Esophagus muscularis mucosa (tissue), 4 donors: ENCODE data around the gene FA2H. TPM values are rescaled to one million over a fixed set of nuclear protein-coding genes. Genes with fewer than 3 reads are reported as not detected.

Experiments used
- DNase-seq: peaks from one replicate; pipeline ENCODE4 v3.0.0-alpha.2; 2017; ENCODE audit errors: extremely low spot score
- H3K27ac ChIP-seq, 4 donors: fragments of 200-600 bp; sonication (generic); replicated peaks in 1 of 4; 1 replicate in 3 of 4; 2 replicates in 1 of 4; pipeline ENCODE4 v1.5.1; 2016 to 2019; ENCODE audit warnings: mild to moderate bottlenecking in 1 of 4
- H3K27me3 ChIP-seq, 4 donors: fragments of 200-600 bp; sonication (generic); one replicate each; pipeline versions ENCODE4 v1.5.1 to v1.6.0; 2016 to 2019
- H3K36me3 ChIP-seq, 4 donors: fragments of 200-600 bp; sonication (generic); one replicate each; pipeline ENCODE4 v1.5.1; 2016 to 2019
- H3K4me1 ChIP-seq, 4 donors: fragments of 200-600 bp; sonication (generic); one replicate each; pipeline ENCODE4 v1.5.1; 2016 to 2019
- H3K4me3 ChIP-seq, 4 donors: fragments of 200-600 bp; sonication (generic); 1 replicate in 2 of 4; 2 replicates in 2 of 4; pipeline ENCODE4 v1.5.1; 2016 to 2019; ENCODE audit warnings: mild to moderate bottlenecking in 4 of 4, moderate library complexity in 1 of 4
- H3K9me3 ChIP-seq, 4 donors: fragments of 200-600 bp; sonication (generic); 1 replicate in 3 of 4; 2 replicates in 1 of 4; pipeline ENCODE4 v1.5.1; 2016 to 2019
- EP300 ChIP-seq: sonication (generic); formaldehyde crosslinking; IDR thresholded peaks from one replicate; pipeline ENCODE4 v1.6.1; 2017; ENCODE audit warnings: antibody characterized with exemption
- POLR2A ChIP-seq: fragments of 450-650 bp; IDR thresholded peaks from one replicate; pipeline ENCODE4 v1.6.1; 2017; ENCODE audit warnings: antibody characterized with exemption, moderate library complexity, mild to moderate bottlenecking, low read depth
- POLR2AphosphoS5 ChIP-seq, 2 donors: sonication (generic); formaldehyde crosslinking; IDR thresholded peaks; one replicate each; pipeline ENCODE4 v1.6.1; 2017; ENCODE audit warnings: antibody characterized with exemption in 2 of 2
- WGBS: methylation state at CpG from one replicate; pipeline ENCODE4 v1.1.5; 2018; 5-methylcytosine and 5-hydroxymethylcytosine counted together
- intact Hi-C: fragments of 100-400 bp; cut with DNase I; formaldehyde crosslinking; loops from one replicate; pipeline ENCODE4 v1.15.1; 2023
- total RNA-seq, 4 donors: library from RNA; depleted of rRNA; stranded (reverse); fragments of >200 nt; gene quantifications; one replicate each; pipeline versions ENCODE4 v1.1.0 to v1.2.1, GENCODE V29; 2016
- TF ChIP-seq, protein P1 (sequence below), 3 experiments: fragments of 200-600 bp in 2 of 3; fragments of 450-650 bp in 1 of 3; sonication (generic) in 2 of 3; IDR thresholded peaks; one replicate each; pipeline ENCODE4 v1.5.1; 2017 to 2019; ENCODE audit warnings: antibody characterized with exemption in 3 of 3, mild to moderate bottlenecking in 2 of 3, moderate library complexity in 1 of 3

The FA2H gene
- total RNA-seq, 4 donors from 2014 or later: 0.50 to 0.92 (median 0.52) TPM; not detected in 1

- Histone ChIP-seq H3K4me1 (peaks cover 0 to 17% (median 13%) of the 10 kb centered on the region in 4 donors), H3K4me3 (no peak overlapping the region), H3K27me3 (peaks cover 0 to 11% (median 0%) of the 10 kb centered on the region in 4 donors), H3K27ac (no peak overlapping the region), H3K9me3 (no peaks in the 10 kb centered on the region), H3K36me3 (no peaks in the 10 kb centered on the region)
- 100% methylated on average over 4 of the region's 4 CpGs for WGBS
- no peak for DNase-seq
- intact Hi-C loops: no loop called here
- TF ChIP-seq, protein P1, sequence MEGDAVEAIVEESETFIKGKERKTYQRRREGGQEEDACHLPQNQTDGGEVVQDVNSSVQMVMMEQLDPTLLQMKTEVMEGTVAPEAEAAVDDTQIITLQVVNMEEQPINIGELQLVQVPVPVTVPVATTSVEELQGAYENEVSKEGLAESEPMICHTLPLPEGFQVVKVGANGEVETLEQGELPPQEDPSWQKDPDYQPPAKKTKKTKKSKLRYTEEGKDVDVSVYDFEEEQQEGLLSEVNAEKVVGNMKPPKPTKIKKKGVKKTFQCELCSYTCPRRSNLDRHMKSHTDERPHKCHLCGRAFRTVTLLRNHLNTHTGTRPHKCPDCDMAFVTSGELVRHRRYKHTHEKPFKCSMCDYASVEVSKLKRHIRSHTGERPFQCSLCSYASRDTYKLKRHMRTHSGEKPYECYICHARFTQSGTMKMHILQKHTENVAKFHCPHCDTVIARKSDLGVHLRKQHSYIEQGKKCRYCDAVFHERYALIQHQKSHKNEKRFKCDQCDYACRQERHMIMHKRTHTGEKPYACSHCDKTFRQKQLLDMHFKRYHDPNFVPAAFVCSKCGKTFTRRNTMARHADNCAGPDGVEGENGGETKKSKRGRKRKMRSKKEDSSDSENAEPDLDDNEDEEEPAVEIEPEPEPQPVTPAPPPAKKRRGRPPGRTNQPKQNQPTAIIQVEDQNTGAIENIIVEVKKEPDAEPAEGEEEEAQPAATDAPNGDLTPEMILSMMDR (IDR thresholded peaks at IDR 0.05): no peak
- TF ChIP-seq POLR2AphosphoS5 (IDR thresholded peaks at IDR 0.05) (no peak), EP300 (no peak), POLR2A (no peak)
Measured at GRCh38 chr16:74744566-74744965, 30.1 kb downstream of the FA2H start.

DNA sequence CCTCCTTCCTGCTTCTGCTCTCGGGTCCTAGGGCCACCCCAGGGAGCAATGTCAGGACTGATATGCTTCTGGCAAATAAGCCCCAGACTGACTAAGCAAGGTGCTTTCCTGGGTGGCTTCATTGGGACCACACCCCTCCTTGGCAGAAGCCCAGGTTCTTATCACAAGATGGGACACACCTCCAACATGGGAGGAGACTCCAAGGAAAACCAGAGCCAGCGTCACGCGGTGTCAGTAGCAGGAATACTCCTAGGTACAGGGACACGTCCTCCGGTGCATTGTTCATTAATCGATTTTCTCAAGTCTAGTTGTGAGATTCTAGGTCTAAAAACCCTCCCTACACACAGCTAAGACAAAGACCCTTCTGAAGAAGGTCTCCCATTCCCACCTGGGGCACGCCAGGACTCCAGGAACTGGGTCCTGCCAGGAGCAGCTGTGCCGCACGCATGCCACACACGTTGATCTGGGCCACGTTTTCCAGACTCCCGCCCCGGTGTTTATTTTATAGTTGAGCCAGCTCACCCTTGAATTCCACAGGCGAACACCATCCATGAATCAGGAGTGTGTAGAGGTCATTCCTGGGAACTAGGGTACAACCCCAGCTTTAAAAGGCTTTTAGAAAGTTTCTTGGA, 30.8 kb downstream of the FA2H start:
- 35% methylated on average over 15 of the region's 15 CpGs for WGBS
- no peak for DNase-seq
- Histone ChIP-seq H3K27ac (no peak overlapping the region), H3K4me3 (no peak overlapping the region), H3K9me3 (no peaks in the 10 kb centered on the region), H3K4me1 (peaks cover 0 to 17% (median 13%) of the 10 kb centered on the region in 4 donors), H3K36me3 (no peaks in the 10 kb centered on the region), H3K27me3 (peaks cover 0 to 13% (median 0%) of the 10 kb centered on the region in 4 donors)
- intact Hi-C loops: no loop called here
- TF ChIP-seq POLR2A: no peak
- peak; percentile 5 to 11 for TF ChIP-seq POLR2AphosphoS5 (IDR thresholded peaks at IDR 0.05)

DNA sequence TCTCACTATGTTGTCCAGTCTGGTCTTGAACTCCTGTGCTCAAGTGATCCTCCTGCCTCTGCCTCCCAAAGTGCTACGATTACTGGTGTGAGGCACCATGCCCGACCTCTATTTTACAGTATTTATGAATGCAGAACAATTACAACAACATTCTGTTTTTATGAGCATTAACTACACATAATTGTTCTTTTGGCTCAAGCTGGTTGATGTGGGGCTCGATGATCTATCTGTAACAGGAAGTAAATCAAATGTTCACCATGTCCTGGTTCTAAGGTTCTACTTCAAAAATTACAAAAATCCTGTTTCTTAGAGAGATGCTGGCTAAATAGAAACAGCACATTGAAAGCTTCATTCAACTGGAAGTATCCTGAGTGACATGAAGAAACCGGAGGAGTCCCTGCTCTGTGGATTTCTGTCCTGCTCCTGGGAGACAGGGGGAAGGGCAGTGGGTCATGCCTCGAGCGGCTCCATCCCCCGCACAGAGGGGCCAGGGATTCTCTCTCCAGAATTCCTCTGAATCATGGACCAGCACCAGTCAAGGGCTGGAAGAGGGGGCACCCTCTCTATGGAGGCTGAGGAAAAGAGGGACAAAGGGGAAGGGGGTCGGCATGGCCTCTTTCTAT, 31.5 kb downstream of the FA2H start:
- Histone ChIP-seq H3K4me3 (no peak overlapping the region), H3K27ac (no peak overlapping the region), H3K9me3 (no peaks in the 10 kb centered on the region), H3K27me3 (peaks cover 0 to 17% (median 0%) of the 10 kb centered on the region in 4 donors), H3K36me3 (no peaks in the 10 kb centered on the region), H3K4me1 (peaks cover 0 to 17% (median 13%) of the 10 kb centered on the region in 4 donors)
- intact Hi-C loops: no loop called here
- 59% methylated on average over 7 of the region's 8 CpGs for WGBS
- DNase-seq: no peak
- TF ChIP-seq EP300: no peak
- no peak for TF ChIP-seq POLR2AphosphoS5 (IDR thresholded peaks at IDR 0.05)
- TF ChIP-seq, protein P1 (IDR thresholded peaks at IDR 0.05): no peak
- TF ChIP-seq POLR2A: no peak

- Histone ChIP-seq H3K4me1 (peaks cover 0 to 17% (median 13%) of the 10 kb centered on the region in 4 donors), H3K9me3 (no peaks in the 10 kb centered on the region), H3K36me3 (no peaks in the 10 kb centered on the region), H3K4me3 (no peak overlapping the region), H3K27me3 (peaks cover 0 to 21% (median 0%) of the 10 kb centered on the region in 4 donors), H3K27ac (no peak overlapping the region)
- no peak for DNase-seq
- intact Hi-C loops: no loop called here
- WGBS: 45% methylated on average over 10 of the region's 10 CpGs
- no peak for TF ChIP-seq POLR2A
- TF ChIP-seq EP300: no peak
- TF ChIP-seq POLR2AphosphoS5 (IDR thresholded peaks at IDR 0.05): no peak
- TF ChIP-seq, protein P1 (IDR thresholded peaks at IDR 0.05): no peak
Measured at GRCh38 chr16:74742051-74742481, 32.6 kb downstream of the FA2H start.

- Histone ChIP-seq H3K27ac (no peak overlapping the region), H3K4me1 (peaks cover 0 to 17% (median 13%) of the 10 kb centered on the region in 4 donors), H3K4me3 (no peak overlapping the region), H3K27me3 (peaks cover 0 to 26% (median 0%) of the 10 kb centered on the region in 4 donors), H3K9me3 (no peaks in the 10 kb centered on the region), H3K36me3 (no peaks in the 10 kb centered on the region)
- TF ChIP-seq POLR2AphosphoS5 (IDR thresholded peaks at IDR 0.05) (peak in 1 of 2 donors; percentile 28), POLR2A (no peak), EP300 (no peak)
- TF ChIP-seq, protein P1 (IDR thresholded peaks at IDR 0.05): no peak
- intact Hi-C loops: no loop called here
- WGBS: 72% methylated on average over 13 of the region's 13 CpGs
- no peak for DNase-seq
Measured at GRCh38 chr16:74740795-74741304, 33.8 kb downstream of the FA2H start.
